Activated B cell treated with CpG ODN at 0.5 μM for 24 hours (primary cell): ENCODE results near the gene NLRC5. TPM values are rescaled to one million over a fixed set of nuclear protein-coding genes. Genes with fewer than 3 reads are reported as not detected.
A peak's percentile ranks its signal among the peaks of the same experiment; 100 is the strongest.

Experiments used
- ATAC-seq: fragments of 200-7000 bp; cut with Tn5 transposase; one replicate; pipeline ENCODE4 v1.10.0; 2021; ENCODE audit warnings: low read depth, mild to moderate bottlenecking, moderate library complexity
- CTCF ChIA-PET: fragments of 350-600 bp; sonication (Branson Sonifier 250); formaldehyde crosslinking; loops from one replicate; lab custom pipeline; 2021; ENCODE audit warnings: antibody characterized with exemption; lab: Charles Lee
- POLR2A ChIA-PET: fragments of 350-600 bp; sonication (Branson Sonifier 250); formaldehyde crosslinking; loops from one replicate; lab custom pipeline; 2021; ENCODE audit warnings: antibody characterized with exemption; lab: Charles Lee
- DNase-seq: peaks from one replicate; pipeline ENCODE4 v3.0.0; 2022
- H3K27ac Mint-ChIP-seq: one replicate; pipeline ENCODE4 v1.8.0; 2020; ENCODE audit warnings: mixed read lengths
- H3K27me3 Mint-ChIP-seq: one replicate; pipeline ENCODE4 v1.8.0; 2021; ENCODE audit warnings: mixed read lengths
- H3K36me3 Mint-ChIP-seq: one replicate; pipeline ENCODE4 v1.8.0; 2021; ENCODE audit warnings: low read depth, mixed read lengths
- H3K4me1 Mint-ChIP-seq: one replicate; pipeline ENCODE4 v1.8.0; 2021; ENCODE audit warnings: mixed read lengths
- H3K4me3 Mint-ChIP-seq: one replicate; pipeline ENCODE4 v1.8.0; 2020; ENCODE audit warnings: mild to moderate bottlenecking, mixed read lengths
- H3K9me3 Mint-ChIP-seq: one replicate; pipeline ENCODE4 v1.8.0; 2020; ENCODE audit warnings: mixed read lengths
- intact Hi-C: fragments of 100-400 bp; cut with micrococcal nuclease; formaldehyde crosslinking; loops from one replicate; pipeline ENCODE4 v1.15.1; 2024
- total RNA-seq: library from RNA; stranded (reverse); gene quantifications from 2 replicates; pipeline ENCODE4 v1.2.3, GENCODE V29; 2022
- TF ChIP-seq, protein P1 (sequence below): fragments of 200-600 bp; IDR thresholded peaks from one replicate; pipeline ENCODE4 v1.8.0; 2022; ENCODE audit warnings: antibody characterized with exemption, mild to moderate bottlenecking

NLRC5 gene
- total RNA-seq, 1 donor from 2014 or later: 372 TPM

DNA sequence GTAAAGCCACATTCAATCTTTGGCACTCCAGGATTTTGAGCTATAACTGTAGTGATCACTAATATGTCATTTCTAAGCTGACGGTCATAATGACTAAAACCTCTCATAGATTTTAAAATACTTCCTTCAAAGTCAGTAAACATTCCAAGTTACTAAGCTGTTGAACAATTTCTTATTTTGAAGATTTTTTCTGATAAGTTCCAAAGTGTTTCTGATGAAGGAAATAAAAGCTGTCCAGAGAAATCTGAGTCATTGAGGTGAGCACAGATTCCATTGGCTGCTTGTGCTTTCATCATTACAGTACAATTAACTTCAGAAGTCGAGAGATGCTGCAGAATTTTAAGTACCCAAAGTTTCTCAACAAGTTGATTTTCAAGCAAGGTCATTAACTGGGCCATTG lies 23.9 kb downstream of the NLRC5 start:
- DNase-seq (no peak), ATAC-seq (no peak)
- peaks cover 58% of the 10 kb centered on the region for H3K4me1 Mint-ChIP-seq
- H3K9me3 Mint-ChIP-seq: no peaks in the 10 kb centered on the region
- intact Hi-C loops: no loop called here
- H3K36me3 Mint-ChIP-seq: peaks cover 38% of the 10 kb centered on the region
- CTCF ChIA-PET: no interaction called here
- H3K4me3 Mint-ChIP-seq: no peak overlapping the region
- peak overlapping the region; percentile 88 for H3K27ac Mint-ChIP-seq
- TF ChIP-seq, protein P1, sequence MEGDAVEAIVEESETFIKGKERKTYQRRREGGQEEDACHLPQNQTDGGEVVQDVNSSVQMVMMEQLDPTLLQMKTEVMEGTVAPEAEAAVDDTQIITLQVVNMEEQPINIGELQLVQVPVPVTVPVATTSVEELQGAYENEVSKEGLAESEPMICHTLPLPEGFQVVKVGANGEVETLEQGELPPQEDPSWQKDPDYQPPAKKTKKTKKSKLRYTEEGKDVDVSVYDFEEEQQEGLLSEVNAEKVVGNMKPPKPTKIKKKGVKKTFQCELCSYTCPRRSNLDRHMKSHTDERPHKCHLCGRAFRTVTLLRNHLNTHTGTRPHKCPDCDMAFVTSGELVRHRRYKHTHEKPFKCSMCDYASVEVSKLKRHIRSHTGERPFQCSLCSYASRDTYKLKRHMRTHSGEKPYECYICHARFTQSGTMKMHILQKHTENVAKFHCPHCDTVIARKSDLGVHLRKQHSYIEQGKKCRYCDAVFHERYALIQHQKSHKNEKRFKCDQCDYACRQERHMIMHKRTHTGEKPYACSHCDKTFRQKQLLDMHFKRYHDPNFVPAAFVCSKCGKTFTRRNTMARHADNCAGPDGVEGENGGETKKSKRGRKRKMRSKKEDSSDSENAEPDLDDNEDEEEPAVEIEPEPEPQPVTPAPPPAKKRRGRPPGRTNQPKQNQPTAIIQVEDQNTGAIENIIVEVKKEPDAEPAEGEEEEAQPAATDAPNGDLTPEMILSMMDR: no peak
- POLR2A ChIA-PET: interaction anchor here (2.7 kb wide), 1 partner anchor 8 kb away, joined by 9 read pairs; no protein-coding TSS in a partner anchor
- H3K27me3 Mint-ChIP-seq: no peaks in the 10 kb centered on the region

DNA sequence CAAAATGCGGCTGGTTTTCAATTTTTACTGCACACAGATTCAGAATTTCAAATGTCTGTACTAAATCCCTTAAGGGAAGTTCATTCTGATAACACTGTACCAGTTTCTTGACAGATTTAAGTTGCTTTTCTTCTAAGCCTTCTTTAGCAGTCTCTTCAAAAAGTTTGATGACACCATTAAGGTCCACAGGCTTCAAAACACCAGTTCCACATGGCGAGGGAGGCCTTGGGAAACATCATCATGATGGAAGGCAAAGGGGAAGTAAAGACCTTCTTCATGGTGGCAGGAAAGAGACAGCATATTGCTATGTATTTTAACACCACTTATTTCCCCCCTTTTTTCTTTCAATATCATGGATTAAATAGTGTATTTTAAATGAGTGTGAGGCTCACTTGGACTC lies 24.5 kb downstream of the NLRC5 start:
- no peak for DNase-seq

DNA sequence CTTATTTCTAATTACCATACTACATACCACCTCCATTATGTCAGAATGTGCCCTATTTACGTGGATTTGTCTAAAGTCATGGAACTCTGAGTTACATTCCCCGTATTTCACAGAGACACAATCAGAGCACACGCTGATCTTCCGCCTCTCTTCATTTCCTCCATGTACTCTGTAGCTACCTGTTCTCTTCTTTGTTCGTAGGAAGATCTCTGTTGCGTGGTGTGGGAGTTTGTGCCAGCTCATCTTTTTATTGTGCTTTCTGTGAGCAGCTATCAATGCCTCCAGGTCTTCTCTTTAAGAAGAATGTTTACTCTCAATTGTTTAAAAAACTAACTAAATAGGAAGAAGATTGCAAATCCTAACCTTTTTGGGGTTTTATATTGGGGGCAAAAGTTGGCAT lies 26.9 kb downstream of the NLRC5 start:
- no peak for ATAC-seq
- DNase-seq: no peak
- no peak overlapping the region for H3K4me3 Mint-ChIP-seq
- no peaks in the 10 kb centered on the region for H3K9me3 Mint-ChIP-seq
- TF ChIP-seq, protein P1: no peak
- intact Hi-C loops: no loop called here
- H3K4me1 Mint-ChIP-seq: peaks cover 43% of the 10 kb centered on the region
- CTCF ChIA-PET: no interaction called here
- peaks cover 58% of the 10 kb centered on the region for H3K36me3 Mint-ChIP-seq
- H3K27ac Mint-ChIP-seq: no peak overlapping the region
- POLR2A ChIA-PET: interaction anchor here (1.3 to 2.1 kb wide), 2 partner anchors 17 to 25 kb away, joined by 6 to 8 read pairs; no protein-coding TSS in a partner anchor
- no peaks in the 10 kb centered on the region for H3K27me3 Mint-ChIP-seq

More for the DNA sequence above, 24.5 kb downstream of the NLRC5 start:
- POLR2A ChIA-PET: interaction anchor here (1.3 to 2.7 kb wide), 3 partner anchors 9 to 25 kb away, joined by 3 to 9 read pairs (median 3); no protein-coding TSS in a partner anchor
- Mint-ChIP-seq H3K9me3 (no peaks in the 10 kb centered on the region), H3K4me3 (peak overlapping the region; percentile 45), H3K27me3 (no peaks in the 10 kb centered on the region), H3K27ac (peak overlapping the region; percentile 88), H3K36me3 (peaks cover 44% of the 10 kb centered on the region), H3K4me1 (peaks cover 56% of the 10 kb centered on the region)
- intact Hi-C loops: loop anchor here (1.0 to 2.0 kb wide), 5 partner anchors 9 to 50 kb away; no protein-coding TSS in a partner anchor
- ATAC-seq: no peak
- CTCF ChIA-PET: no interaction called here
- TF ChIP-seq, protein P1: no peak

DNA sequence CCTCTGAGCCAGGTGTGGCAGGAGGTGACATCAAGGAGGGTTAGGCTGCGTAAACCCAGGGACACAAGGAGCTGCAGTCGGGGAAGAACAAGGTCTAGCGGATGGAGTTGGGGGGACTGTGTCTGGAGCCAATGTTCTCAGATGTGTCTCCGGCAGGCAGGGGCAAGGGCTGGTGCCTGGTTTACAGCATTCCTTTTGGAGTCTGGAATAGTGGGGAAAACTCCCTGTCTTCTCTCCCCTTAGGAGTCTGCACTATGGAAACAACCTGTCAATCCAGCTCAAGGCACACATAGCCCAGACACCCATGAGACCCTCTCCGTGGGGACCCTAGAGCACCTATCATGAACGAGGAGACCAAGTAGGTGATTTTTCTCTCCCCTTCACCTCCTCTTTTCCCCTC lies 27.5 kb downstream of the NLRC5 start:
- CTCF ChIA-PET: no interaction called here
- TF ChIP-seq, protein P1: no peak

DNA sequence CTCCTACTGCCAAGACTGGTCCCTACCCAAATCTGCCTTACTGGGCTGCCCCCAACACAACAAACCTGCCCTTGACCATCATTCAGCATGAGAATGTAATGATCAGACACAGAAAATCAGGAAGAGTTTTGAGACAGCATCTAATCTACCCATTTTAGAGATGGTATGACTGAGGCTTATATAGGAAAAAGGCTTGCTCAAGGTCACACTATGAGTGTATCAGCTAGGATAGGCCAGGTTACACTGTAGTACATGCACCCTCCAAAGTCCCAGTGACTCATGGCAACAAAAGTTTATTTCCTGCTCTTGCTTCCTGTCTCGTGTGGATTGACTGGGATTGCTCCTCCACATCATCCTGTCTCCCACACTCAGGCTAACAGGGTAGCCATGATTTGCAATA lies 27.9 kb downstream of the NLRC5 start:
- no peak for DNase-seq
- no peak overlapping the region for H3K4me3 Mint-ChIP-seq
- no peak for ATAC-seq
- intact Hi-C loops: no loop called here
- no peaks in the 10 kb centered on the region for H3K9me3 Mint-ChIP-seq
- TF ChIP-seq, protein P1: no peak
- H3K27ac Mint-ChIP-seq: peak overlapping the region; percentile 27
- ChIA-PET CTCF (interaction anchor here (1.0 kb wide), 1 partner anchor 29 kb away, joined by 3 read pairs; no protein-coding TSS in a partner anchor), POLR2A (interaction anchor here (1.3 kb wide), 1 partner anchor 16 kb away, joined by 6 read pairs; no protein-coding TSS in a partner anchor)
- no peaks in the 10 kb centered on the region for H3K27me3 Mint-ChIP-seq
- peaks cover 66% of the 10 kb centered on the region for H3K36me3 Mint-ChIP-seq
- H3K4me1 Mint-ChIP-seq: peaks cover 34% of the 10 kb centered on the region

More for the DNA sequence above, 27.5 kb downstream of the NLRC5 start:
- POLR2A ChIA-PET: interaction anchor here (1.3 to 2.1 kb wide), 2 partner anchors 16 to 25 kb away, joined by 6 to 8 read pairs; no protein-coding TSS in a partner anchor
- Mint-ChIP-seq H3K4me1 (peaks cover 38% of the 10 kb centered on the region), H3K4me3 (no peak overlapping the region), H3K27me3 (no peaks in the 10 kb centered on the region), H3K36me3 (peaks cover 64% of the 10 kb centered on the region), H3K27ac (no peak overlapping the region), H3K9me3 (no peaks in the 10 kb centered on the region)
- no peak for ATAC-seq
- DNase-seq: no peak
- intact Hi-C loops: no loop called here
